HG02571 (cell line): ENCODE data around the gene PSMG1.
"Not testable (repeated sequence)": the region's sequence is repeated elsewhere in the genome, so short reads cannot be mapped to it uniquely, and the experiment has no call there.

Experiments
- ATAC-seq: cut with Tn5 transposase; IDR thresholded peaks from one replicate; pipeline ENCODE4 v1.9.1; 2021; ENCODE audit warnings: mild to moderate bottlenecking, moderate library complexity; ENCODE audit not compliant: unreplicated experiment

PSMG1 gene

DNA sequence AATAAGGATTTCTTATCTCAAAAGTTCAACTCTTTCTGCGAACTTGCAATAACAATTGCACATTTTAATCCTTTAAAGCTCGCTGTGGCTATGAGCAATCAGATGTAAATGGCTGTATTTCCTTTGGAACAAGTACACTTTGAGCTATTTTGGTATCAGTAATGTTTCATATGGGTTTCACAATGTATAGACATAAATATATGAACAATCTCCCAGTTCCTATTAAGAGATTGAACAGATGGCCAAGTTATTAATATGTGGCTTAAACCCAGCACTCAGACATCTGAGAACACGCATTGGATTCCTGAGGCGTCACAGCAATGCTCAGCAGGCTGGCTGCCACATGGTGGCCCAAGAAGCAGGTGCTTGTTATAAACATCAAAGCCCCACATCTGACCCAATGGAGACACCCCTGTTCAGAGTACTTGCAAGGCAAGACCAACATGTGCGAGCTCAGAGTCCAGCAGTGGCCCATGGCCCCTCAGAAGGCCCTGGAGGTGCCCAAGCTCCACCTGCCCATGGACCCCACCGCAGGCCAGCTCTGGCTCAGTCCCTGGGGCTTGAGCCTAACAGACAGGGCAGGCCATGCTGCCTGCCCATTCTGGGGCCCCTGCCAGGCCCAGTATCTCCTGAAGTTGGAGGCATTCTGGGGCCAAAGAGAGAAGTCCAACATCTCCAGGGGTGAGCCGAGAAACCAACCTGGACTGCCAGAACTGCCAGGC is 23.7 kb downstream of the PSMG1 start:
- ATAC-seq = no peak

DNA sequence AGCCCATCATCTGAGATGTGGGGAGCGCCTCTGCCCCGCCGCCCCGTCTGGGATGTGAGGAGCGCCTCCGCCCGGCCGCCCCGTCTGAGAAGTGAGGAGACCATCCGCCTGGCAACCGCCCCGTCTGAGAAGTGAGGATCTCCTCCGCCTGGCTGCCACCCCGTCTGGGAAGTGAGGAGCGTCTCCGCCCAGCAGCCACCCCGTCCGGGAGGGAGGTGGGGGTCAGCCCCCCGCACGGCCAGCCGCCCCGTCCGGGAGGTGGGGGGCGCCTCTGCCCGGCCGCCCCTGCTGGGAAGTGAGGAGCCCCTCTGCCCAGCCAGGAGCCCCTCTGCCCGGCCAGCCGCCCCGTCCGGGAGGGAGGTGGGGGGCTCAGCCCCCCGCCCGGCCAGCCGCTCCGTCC is 26.0 kb downstream of the PSMG1 start:
- not testable (repeated sequence) for ATAC-seq

DNA sequence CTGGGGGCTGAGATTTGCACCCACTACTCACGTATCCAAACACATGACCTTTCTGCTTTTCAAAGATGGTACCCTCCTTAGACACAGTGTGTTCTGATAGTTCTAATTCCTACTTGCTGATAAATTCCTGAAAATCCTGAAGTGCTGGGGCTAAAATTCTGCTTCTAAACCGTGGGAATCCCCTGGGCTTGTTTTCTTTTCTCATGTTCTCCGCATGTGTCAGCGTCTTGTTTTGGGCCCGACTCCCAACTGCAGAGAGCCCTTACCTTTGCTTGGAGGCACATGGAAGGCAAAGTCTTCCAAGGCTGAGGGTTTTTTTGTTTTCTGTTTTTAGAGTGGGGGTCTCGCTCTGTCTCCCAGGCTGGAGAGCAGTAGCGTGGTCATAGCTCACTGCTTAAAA is 27.2 kb downstream of the PSMG1 start:
- no peak for ATAC-seq

DNA sequence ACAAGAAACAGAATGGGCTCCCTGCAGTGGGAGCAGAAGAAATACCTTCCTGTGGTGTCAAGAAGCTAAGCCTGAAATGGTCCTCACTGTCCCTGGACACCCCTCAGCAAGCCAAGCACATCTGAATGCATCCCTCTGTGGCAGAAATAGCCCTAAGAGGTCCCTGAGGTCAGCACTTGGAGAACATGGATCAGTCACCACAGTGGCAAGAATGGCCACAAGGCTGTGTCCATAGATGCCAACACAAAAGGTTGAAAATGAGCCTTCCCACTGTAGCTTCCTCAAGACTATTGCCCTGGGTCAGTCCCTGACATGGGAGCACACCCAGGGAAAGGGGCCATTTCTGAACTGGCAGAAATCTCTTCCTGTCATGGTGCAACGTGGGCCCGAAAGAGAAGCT is 27.7 kb downstream of the PSMG1 start:
- ATAC-seq = no peak

DNA sequence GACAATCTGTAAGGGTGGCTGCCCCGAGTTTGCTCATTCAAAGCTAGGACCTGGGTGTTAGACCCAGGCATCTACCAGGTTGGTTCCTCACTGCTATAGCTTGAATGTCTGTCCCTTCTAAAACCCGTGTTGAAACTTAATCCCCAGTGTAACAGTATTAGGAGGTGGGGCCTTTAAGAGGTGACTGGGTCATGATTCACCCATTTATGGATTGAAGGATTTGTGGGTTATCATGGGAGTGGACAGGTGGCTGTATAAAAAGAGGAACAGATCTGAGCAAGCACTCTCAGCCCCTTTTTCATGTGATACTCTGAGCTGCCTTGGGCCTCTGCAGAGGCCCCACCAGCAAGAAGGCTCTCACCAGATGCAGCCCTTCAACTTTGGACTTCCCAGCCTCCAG is 29.4 kb downstream of the PSMG1 start:
- ATAC-seq = no peak

DNA sequence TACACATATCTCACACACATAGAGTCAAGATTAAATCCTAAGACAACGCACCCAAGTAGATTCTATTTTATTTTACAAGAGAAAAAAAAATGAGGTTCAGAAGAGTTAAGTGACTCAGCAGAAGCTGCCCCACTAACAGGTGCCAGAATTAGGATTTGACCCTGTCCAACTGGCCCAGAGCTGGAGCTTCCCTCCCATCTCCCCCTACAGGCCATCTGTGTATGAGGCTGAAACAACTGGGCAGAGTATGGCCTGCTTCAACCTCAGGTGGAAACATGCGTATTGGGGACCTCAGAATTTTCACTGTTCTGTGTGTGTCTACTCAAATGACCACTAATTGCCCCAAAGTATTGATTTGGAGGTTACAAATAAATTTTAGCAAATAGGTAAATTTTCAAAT is 29.9 kb downstream of the PSMG1 start:
- no peak for ATAC-seq

DNA sequence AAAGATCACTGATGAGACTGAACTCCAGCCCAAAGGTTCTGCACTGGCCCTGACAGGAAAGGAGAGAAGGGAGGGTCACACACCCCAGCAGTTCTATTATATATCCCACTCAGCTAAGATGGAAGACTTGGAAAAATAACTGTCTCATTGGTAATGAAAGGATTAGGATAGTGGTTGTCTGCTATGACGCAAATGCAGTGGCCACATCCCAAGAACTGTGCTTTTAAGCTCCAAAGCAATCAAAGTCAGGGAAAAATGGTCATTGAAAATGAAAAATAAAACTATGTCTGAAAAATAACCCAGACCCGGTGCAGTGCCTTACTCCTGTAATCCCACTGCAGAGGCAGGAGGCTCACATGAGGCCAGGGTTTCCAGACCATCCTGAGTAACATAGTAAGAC is 31.0 kb downstream of the PSMG1 start:
- no peak for ATAC-seq

DNA sequence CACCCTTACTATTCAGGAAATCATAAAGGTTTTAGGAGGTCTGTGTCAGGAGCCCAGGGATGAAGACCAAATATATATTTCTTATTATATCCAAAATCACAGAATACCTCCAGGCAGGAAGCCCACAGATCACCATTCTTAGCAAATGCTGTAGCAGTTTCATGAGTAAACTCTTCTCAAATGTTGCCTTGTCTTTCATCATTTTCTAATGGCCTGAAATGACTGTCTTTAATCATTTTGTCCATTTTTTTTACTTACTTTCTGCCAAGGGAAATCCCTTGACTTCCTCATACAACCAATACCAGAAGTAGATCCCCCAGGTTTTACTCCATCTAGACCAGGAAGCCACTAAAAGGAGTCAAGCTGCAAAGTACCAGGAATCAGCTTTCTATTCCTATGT is 32.4 kb downstream of the PSMG1 start:
- ATAC-seq = no peak

DNA sequence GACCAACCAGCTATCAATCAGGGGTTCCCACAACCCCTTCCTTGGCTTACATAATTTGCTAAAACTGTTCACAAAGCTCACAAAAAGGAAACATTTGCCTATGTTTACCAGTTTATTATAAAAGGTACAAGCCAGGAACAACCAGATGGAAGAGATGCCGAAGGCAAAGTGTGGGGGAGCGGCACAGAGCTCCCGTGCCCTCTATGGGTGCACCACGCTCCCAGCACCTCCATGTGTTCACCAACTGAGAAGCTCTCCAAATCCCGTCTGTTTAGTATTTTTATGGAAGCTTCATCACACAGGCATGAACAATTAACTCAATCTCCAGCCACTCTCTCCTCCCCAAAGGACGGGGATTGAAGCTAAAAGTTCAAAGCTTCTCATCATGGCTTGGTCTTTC is 32.9 kb downstream of the PSMG1 start:
- ATAC-seq = no peak

DNA sequence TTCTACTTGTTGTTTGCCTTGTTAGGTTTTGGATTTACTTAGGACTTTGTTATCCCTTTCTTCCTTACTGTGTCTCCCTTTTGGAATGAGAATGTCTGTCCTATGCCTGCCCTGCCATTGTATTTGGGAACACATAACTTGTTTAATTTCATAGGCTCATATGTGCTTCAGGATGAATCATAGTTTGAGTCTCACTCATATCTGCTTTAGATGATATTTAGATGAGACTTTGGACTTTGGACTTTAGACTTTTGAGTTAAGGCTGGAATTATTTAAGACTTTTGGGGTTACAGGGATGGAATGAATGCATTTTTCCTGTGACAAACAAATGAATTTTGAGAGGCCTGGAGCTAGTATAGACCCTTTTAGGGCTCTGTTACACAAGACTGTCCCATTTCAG is 33.4 kb downstream of the PSMG1 start:
- no peak for ATAC-seq

DNA sequence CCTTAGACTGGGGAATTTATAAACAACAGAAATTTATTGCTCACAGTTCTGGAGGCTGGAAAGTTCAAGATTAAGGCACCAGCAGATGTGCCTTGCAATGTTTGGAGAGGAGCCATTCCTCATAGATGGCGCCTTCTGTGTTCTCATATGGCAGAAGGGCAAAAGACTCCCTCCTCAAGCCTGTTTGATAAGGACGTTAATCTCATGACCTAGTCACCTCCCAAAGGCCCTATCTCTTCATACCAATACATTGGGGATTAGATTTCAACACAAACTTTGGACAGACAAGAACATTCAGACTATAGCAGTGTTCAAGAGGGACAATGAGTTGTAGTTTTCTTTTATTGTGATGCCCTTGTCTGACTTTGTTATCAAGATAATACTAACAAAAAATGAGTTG is 34.3 kb downstream of the PSMG1 start:
- no peak for ATAC-seq

DNA sequence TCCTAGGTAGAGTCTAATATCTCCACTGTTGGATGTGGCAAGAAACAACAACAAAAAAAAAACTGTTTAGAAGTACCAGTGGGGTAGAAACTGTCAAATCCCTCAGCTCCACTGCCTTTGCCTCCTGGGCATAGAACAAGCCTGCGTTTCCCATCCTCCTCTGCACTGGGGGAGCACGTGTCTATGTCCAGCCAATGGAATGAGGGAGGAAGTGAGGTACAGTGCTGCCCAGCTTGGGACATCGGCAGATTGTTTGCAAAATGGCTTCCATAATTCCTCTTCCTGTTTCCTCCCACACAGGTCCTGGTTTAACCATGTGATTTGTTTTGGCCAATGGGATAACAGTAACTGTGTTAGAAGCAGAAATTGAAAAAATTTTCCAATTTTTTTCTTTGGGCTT is 39.1 kb downstream of the PSMG1 start:
- ATAC-seq = no peak

DNA sequence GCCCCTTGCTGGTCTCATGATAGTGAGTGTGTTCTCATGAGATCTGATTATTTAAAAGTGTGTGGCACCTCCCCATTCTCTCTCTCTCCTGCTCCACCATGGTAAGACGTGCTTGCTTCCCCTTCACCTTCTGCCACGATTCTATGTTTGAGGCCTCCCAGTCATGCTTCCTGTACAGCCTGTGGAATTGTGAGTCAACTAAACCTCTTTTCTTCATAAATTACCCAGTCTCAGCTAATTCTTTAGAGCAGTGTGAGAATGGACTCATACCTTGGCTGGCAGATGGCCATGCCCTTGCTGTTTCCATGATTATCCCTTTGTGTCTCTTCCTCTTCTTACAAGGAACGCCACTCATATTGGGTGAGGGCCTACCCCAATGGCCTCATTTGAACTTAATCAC is 40.3 kb downstream of the PSMG1 start:
- no peak for ATAC-seq

DNA sequence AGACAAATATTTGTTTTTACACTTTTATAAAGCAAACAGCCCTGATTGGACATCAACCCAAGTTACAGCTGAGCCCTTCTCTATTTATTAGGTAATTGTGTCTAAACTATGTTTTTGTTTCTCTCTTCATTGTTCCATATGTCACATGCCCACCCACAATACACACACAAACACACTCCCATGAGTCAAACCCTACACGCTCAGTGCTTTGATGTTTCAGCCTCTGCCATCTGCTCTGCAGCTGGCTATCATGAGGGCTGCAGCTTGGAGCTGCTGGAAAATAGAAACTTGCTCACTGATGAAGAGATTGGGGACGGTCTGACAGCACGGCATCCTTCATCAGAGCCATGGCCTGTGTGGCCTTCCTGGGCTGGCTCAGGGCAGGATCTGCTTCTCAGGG is 41.7 kb downstream of the PSMG1 start:
- no peak for ATAC-seq

DNA sequence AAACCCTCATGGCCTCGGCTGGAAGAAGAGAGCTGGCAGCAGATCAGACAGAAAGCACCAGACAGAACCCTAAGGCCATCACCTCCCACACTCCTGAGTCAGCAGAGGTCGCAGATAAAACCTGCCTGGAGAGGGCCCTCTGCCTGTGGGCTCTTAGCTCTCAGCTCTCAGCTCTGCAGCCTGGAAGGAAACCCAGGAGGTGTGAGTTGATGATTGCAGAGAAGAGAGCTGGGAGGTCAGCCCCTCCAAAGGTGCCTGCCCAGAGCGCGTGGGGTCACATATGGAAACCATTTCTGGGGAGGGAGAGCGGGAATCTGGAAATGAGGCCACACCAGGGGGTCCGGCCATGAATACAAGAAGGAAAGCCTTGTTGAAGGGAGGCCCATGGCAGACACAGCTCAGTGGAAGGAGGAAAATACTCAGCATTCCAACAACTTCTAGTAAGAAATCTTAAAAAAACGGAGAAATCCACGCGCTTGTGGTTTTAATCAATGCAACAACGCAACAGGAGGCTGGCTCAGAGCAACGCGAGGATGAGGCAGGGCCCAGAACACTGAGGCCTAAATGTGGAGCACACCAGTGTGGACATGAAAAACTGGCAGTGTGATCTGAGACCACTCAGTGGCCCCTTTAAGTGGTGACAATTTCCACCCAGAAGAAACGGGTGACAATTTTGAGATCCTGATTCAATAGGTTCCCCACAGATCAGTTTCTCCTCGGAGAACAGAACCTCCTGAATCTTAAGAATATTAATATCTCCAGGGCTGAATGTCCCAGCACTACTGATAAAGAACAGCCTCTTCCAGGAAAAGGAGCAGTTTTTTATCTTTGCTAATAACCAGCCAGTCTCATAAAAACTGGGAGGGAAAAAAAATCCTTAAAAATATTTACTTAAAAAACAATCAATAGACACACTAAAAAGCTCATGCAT is 45.7 kb downstream of the PSMG1 start:
- no peak for ATAC-seq

DNA sequence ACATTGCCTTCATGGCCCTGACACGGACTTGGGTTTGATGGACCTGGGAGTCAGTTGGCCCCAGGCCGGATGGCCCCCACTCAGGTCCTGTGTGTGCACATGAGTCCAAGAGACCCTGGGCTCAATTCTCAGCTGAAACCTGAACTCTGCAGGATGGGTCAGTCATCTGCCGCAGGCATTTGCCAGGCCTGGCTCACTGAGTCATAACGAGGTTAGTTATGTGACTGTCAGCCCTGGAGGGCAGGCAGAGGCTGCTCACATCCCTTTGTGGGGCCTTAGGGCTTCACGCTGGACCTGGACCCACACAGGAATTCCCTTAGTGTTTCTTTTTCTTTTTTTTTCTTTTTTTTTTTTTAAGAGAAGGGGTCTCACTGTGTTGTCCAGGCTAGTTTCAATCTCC is 46.5 kb downstream of the PSMG1 start:
- ATAC-seq = no peak

DNA sequence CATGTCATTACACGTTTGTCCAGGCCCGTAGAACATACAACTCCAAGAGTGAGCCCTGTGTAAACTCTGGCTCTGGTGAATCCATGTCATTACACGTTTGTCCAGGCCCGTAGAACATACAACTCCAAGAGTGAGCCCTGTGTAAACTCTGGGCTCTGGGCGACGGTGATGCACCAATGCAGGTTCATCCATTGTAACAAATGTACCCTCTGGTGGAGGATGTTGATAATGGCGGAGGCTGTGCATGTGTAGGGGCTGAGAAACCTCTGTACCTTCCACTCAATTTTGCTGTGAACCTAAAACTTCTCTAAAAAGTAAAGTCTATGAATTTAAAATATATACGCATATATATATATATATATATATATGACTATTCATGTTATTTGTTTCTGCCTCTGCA is 47.1 kb downstream of the PSMG1 start:
- not testable (repeated sequence) for ATAC-seq

DNA sequence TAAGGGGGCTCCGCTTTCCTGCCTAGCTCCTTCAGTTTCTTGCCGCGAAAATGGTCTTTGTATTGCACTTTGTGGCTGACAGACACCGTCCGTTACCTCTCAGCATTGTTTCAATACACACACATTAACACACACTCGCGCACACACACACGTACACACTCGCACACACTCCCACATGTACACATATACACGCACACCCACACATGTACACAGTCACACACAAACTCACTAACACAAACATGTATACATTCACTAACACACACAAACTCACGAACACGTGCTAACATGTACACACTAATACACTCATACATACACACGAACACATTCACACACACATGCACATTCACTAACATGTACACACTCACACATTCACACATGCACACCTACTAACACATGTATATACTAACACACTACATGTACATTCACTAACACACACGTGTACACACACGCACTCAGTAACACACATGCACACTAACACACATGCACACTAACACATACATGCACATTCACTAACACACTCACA is 48.9 kb downstream of the PSMG1 start:
- no peak for ATAC-seq

DNA sequence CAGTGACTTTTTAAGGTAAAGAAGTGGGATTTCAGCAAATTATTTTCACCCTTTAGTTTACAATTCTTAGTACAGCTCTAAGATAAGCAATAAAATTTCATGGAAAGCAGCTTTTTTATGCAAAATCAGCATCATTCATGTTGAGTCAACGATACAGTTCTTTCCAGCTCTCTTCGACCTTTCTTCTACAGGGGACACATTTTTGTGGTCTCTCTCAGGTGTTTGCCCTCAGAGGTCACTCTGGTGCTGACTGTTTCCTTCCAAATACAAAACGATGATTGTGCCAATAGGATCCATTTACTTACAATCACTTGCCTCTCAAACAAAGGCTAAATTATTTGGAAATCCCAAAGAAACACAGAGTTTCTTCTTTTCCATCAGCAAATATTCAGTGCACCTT is 51.0 kb downstream of the PSMG1 start:
- ATAC-seq = no peak

DNA sequence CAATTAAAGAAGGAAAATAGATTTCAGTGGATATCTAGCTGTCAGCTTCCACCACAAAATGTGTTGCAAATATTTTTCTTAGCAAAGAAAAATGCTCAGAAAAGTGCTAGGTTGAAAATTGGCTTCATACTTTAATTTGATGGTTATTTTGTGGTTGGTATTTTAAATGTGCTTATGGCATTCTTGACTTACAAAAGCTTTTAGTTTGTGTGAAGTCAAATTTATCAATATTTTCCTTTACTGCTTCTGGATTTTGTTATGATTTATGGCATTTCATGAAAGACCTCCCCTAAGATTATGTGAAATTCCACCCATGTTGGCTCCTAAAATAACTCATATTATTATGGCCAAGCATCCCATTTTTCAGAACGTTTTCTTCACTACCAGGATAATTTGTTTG is 51.5 kb downstream of the PSMG1 start:
- no peak for ATAC-seq

DNA sequence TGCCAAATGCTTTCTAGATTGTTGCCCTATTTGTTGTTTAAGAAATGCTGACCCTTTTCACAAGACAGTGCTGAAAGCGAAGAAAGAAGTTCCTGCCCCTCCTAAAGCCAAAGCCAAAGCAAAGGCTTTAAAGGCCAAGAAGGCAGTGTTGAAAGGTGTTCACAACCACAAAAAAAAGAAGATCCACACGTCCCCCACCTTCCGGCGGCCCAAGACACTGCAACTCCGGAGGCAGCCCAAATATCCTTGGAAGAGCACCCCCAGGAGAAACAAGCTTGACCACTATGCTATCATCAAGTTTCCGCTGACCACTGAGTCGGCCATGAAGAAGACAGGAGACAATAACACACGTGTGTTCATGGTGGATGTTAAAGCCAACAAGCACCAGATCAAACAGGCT is 55.7 kb downstream of the PSMG1 start:
- ATAC-seq = no peak

DNA sequence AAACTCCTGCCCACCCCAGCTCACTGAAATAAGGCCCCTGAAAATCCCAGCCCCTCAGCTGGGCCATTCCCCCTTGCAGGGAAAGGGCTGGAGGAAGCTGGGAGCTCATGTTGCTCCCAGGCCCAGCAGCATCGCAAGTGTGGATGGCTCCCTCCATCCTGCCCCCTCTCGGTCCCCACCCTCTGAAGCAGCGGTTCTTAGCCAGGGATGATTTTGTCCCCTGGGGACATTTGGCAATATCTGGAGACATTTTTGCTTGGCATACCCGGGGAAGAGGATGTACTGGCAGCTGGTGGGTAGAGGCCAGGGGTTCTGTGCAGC is 56.8 kb downstream of the PSMG1 start:
- ATAC-seq = no peak
